T-helper 1 cell treated with Interleukin-12 subunit alpha and Interleukin-12 subunit beta and Interleukin-4 antibody, amounts not matched to agents 30 μg/mL and 1 μg/mL, for 36 hours (primary cell): ENCODE results near the gene UBAC2.
"Not testable (repeated sequence)": the region's sequence is repeated elsewhere in the genome, so short reads cannot be mapped to it uniquely, and the experiment has no call there.

ENCODE experiments used
- H3K27ac Mint-ChIP-seq: one replicate; pipeline ENCODE4 v1.8.0; 2021; ENCODE audit warnings: mild to moderate bottlenecking, mixed read lengths
- H3K27me3 Mint-ChIP-seq: one replicate; pipeline ENCODE4 v1.8.0; 2021; ENCODE audit warnings: low read depth, mixed read lengths
- H3K36me3 Mint-ChIP-seq: one replicate; pipeline ENCODE4 v1.8.0; 2021; ENCODE audit warnings: low read depth, mixed read lengths
- H3K4me1 Mint-ChIP-seq: one replicate; pipeline ENCODE4 v1.8.0; 2021; ENCODE audit warnings: low read depth, mixed read lengths
- H3K4me3 Mint-ChIP-seq: one replicate; pipeline ENCODE4 v1.8.0; 2021; ENCODE audit warnings: mild to moderate bottlenecking, moderate library complexity, mixed read lengths
- H3K9me3 Mint-ChIP-seq: one replicate; pipeline ENCODE4 v1.8.0; 2021; ENCODE audit warnings: mixed read lengths

UBAC2 gene

GRCh38 chr13:99197117-99197651, 3.5 kb upstream of the UBAC2 start:
- Mint-ChIP-seq H3K36me3 (peaks cover 5% of the 10 kb centered on the region), H3K27ac (no peak overlapping the region), H3K4me1 (peaks cover 8% of the 10 kb centered on the region), H3K4me3 (no peak overlapping the region), H3K9me3 (no peaks in the 10 kb centered on the region), H3K27me3 (peaks cover 3% of the 10 kb centered on the region)

GRCh38 chr13:99199541-99200431, 868 bp upstream of the UBAC2 start:
- peaks cover 31% of the 10 kb centered on the region for H3K4me1 Mint-ChIP-seq
- H3K9me3 Mint-ChIP-seq, result no peaks in the 10 kb centered on the region
- peak overlapping the region; percentile 99 for H3K4me3 Mint-ChIP-seq
- H3K36me3 Mint-ChIP-seq, result peaks cover 18% of the 10 kb centered on the region
- H3K27me3 Mint-ChIP-seq, result peaks cover 11% of the 10 kb centered on the region
- H3K27ac Mint-ChIP-seq, result peak overlapping the region; percentile 86

- Mint-ChIP-seq H3K4me1 (peaks cover 58% of the 10 kb centered on the region), H3K9me3 (no peaks in the 10 kb centered on the region), H3K27me3 (peaks cover 24% of the 10 kb centered on the region), H3K27ac (peak overlapping the region; percentile 56), H3K4me3 (peak overlapping the region; percentile 74), H3K36me3 (peaks cover 49% of the 10 kb centered on the region)
These were observed 3.2 kb downstream of the UBAC2 start for GRCh38 chr13:99203601-99204579.

- no peaks in the 10 kb centered on the region for H3K9me3 Mint-ChIP-seq
- peak overlapping the region; percentile 74 for H3K4me3 Mint-ChIP-seq
- peaks cover 59% of the 10 kb centered on the region for H3K4me1 Mint-ChIP-seq
- H3K27me3 Mint-ChIP-seq, result peaks cover 24% of the 10 kb centered on the region
- peaks cover 51% of the 10 kb centered on the region for H3K36me3 Mint-ChIP-seq
- no peak overlapping the region for H3K27ac Mint-ChIP-seq
These were observed 5.1 kb downstream of the UBAC2 start for GRCh38 chr13:99205621-99206220.

GRCh38 chr13:99206226-99206625, 5.6 kb downstream of the UBAC2 start:
- Mint-ChIP-seq H3K9me3 (no peaks in the 10 kb centered on the region), H3K4me1 (peaks cover 63% of the 10 kb centered on the region), H3K4me3 (no peak overlapping the region), H3K27ac (no peak overlapping the region), H3K27me3 (peaks cover 24% of the 10 kb centered on the region), H3K36me3 (peaks cover 54% of the 10 kb centered on the region)

- Mint-ChIP-seq H3K4me3 (no peak overlapping the region), H3K27ac (no peak overlapping the region), H3K4me1 (peaks cover 65% of the 10 kb centered on the region)
These were observed 6.2 kb downstream of the UBAC2 start for GRCh38 chr13:99206873-99207272.

GRCh38 chr13:99207511-99207910, 6.9 kb downstream of the UBAC2 start:
- peaks cover 60% of the 10 kb centered on the region for H3K4me1 Mint-ChIP-seq
- H3K9me3 Mint-ChIP-seq, result no peaks in the 10 kb centered on the region
- peaks cover 18% of the 10 kb centered on the region for H3K27me3 Mint-ChIP-seq
- H3K4me3 Mint-ChIP-seq, result no peak overlapping the region
- no peak overlapping the region for H3K27ac Mint-ChIP-seq
- H3K36me3 Mint-ChIP-seq, result peaks cover 51% of the 10 kb centered on the region

More at GRCh38 chr13:99206873-99207272, 6.2 kb downstream of the UBAC2 start:
- Mint-ChIP-seq H3K27me3 (peaks cover 24% of the 10 kb centered on the region), H3K36me3 (peaks cover 54% of the 10 kb centered on the region), H3K9me3 (no peaks in the 10 kb centered on the region)

GRCh38 chr13:99208185-99208584, 7.5 kb downstream of the UBAC2 start:
- no peaks in the 10 kb centered on the region for H3K9me3 Mint-ChIP-seq

GRCh38 chr13:99208845-99209527, 8.3 kb downstream of the UBAC2 start:
- Mint-ChIP-seq H3K4me3 (no peak overlapping the region), H3K36me3 (peaks cover 43% of the 10 kb centered on the region), H3K27me3 (peaks cover 16% of the 10 kb centered on the region), H3K4me1 (peaks cover 52% of the 10 kb centered on the region), H3K9me3 (no peaks in the 10 kb centered on the region), H3K27ac (no peak overlapping the region)

More at GRCh38 chr13:99208185-99208584, 7.5 kb downstream of the UBAC2 start:
- Mint-ChIP-seq H3K27me3 (peaks cover 16% of the 10 kb centered on the region), H3K36me3 (peaks cover 48% of the 10 kb centered on the region), H3K4me3 (no peak overlapping the region), H3K27ac (no peak overlapping the region), H3K4me1 (peaks cover 57% of the 10 kb centered on the region)

GRCh38 chr13:99210627-99211026, 10.0 kb downstream of the UBAC2 start:
- not testable (repeated sequence) for H3K4me3 Mint-ChIP-seq, H3K9me3 Mint-ChIP-seq, H3K27me3 Mint-ChIP-seq, H3K27ac Mint-ChIP-seq
- Mint-ChIP-seq H3K36me3 (peaks cover 40% of the 10 kb centered on the region), H3K4me1 (peaks cover 52% of the 10 kb centered on the region)

- H3K36me3 Mint-ChIP-seq, result peaks cover 36% of the 10 kb centered on the region
- H3K27me3 Mint-ChIP-seq, result peaks cover 3% of the 10 kb centered on the region
- H3K4me1 Mint-ChIP-seq, result peaks cover 46% of the 10 kb centered on the region
- no peaks in the 10 kb centered on the region for H3K9me3 Mint-ChIP-seq
- no peak overlapping the region for H3K4me3 Mint-ChIP-seq
- no peak overlapping the region for H3K27ac Mint-ChIP-seq
These were observed 10.9 kb downstream of the UBAC2 start for GRCh38 chr13:99211421-99212035.

- Mint-ChIP-seq H3K4me3 (peak overlapping the region; percentile 79), H3K4me1 (peaks cover 55% of the 10 kb centered on the region), H3K36me3 (peaks cover 27% of the 10 kb centered on the region), H3K27ac (peak overlapping the region; percentile 37), H3K27me3 (no peaks in the 10 kb centered on the region), H3K9me3 (no peaks in the 10 kb centered on the region)
These were observed 13.6 kb downstream of the UBAC2 start for GRCh38 chr13:99214232-99214631.

GRCh38 chr13:99214731-99215130, 14.1 kb downstream of the UBAC2 start:
- H3K27me3 Mint-ChIP-seq, result no peaks in the 10 kb centered on the region

More at GRCh38 chr13:99214731-99215130, 14.1 kb downstream of the UBAC2 start:
- Mint-ChIP-seq H3K9me3 (no peaks in the 10 kb centered on the region), H3K4me3 (peak overlapping the region; percentile 79), H3K4me1 (peaks cover 56% of the 10 kb centered on the region), H3K27ac (peak overlapping the region; percentile 37), H3K36me3 (peaks cover 26% of the 10 kb centered on the region)
